HepG2 (cell line): ENCODE measurements around the gene PLCB2. TPM values are rescaled to one million over a fixed set of nuclear protein-coding genes. Genes with fewer than 3 reads are reported as not detected.

Experiments
- ATF7 ChIP-seq, 2 experiments: fragments of 450-650 bp in 1 of 2; sonication (generic) in 1 of 2; formaldehyde crosslinking in 1 of 2; IDR thresholded peaks; 2 replicates each; pipeline versions ENCODE4 v1.4.0 to v1.6.1; 2016 to 2020; ENCODE audit warnings: antibody characterized with exemption in 1 of 2, mild to moderate bottlenecking in 1 of 2, missing genetic modification reagents in 1 of 2
- CHCHD3 ChIP-seq: sonication (generic); formaldehyde crosslinking; IDR thresholded peaks from 2 replicates; pipeline ENCODE4 v1.8.0; 2022; ENCODE audit warnings: mild to moderate bottlenecking, missing genetic modification reagents, moderate library complexity
- FOXK2 ChIP-seq: fragments of 450-650 bp; IDR thresholded peaks from 2 replicates; pipeline ENCODE4 v1.6.1; 2016
- HNRNPLL ChIP-seq: fragments of 200-400 bp; formaldehyde crosslinking; IDR thresholded peaks from 2 replicates; pipeline ENCODE4 v1.6.1; 2017; ENCODE audit warnings: mild to moderate bottlenecking, low read depth, low read length; ENCODE audit not compliant: poor library complexity, severe bottlenecking
- HOXA3 ChIP-seq: sonication (generic); formaldehyde crosslinking; IDR thresholded peaks from 2 replicates; pipeline ENCODE4 v1.5.0; 2020; ENCODE audit warnings: missing genetic modification reagents
- KLF16 ChIP-seq, 2 experiments: sonication (generic) in 1 of 2; formaldehyde crosslinking in 1 of 2; IDR thresholded peaks; 2 replicates each; pipeline versions ENCODE4 v1.6.1 to v1.8.0; 2016 to 2023; ENCODE audit warnings: missing genetic modification reagents in 2 of 2, missing compliant biosample characterization in 1 of 2
- MIER2 ChIP-seq: IDR thresholded peaks from 2 replicates; pipeline ENCODE4 v1.6.1; 2016; ENCODE audit warnings: missing biosample characterization, missing genetic modification reagents
- MYC ChIP-seq: sonication (generic); formaldehyde crosslinking; IDR thresholded peaks from 2 replicates; pipeline ENCODE4 v1.9.0; 2021; ENCODE audit warnings: missing genetic modification reagents, borderline replicate concordance
- PHF21A ChIP-seq: sonication (generic); formaldehyde crosslinking; IDR thresholded peaks from 2 replicates; pipeline ENCODE4 v1.5.0; 2020; ENCODE audit warnings: mild to moderate bottlenecking, missing genetic modification reagents
- POLR2AphosphoS5 ChIP-seq: IDR thresholded peaks from 2 replicates; pipeline ENCODE4 v1.6.1; 2012; ENCODE audit warnings: low read depth, low read length
- PTBP1 ChIP-seq: fragments of 200-400 bp; formaldehyde crosslinking; IDR thresholded peaks from 2 replicates; pipeline ENCODE4 v1.6.1; 2018; ENCODE audit warnings: low read length, low read depth; ENCODE audit not compliant: poor library complexity, severe bottlenecking
- SP4 ChIP-seq: sonication (generic); formaldehyde crosslinking; IDR thresholded peaks from 2 replicates; pipeline ENCODE4 v1.8.1; 2023; ENCODE audit warnings: mild to moderate bottlenecking, missing genetic modification reagents
- SP5 ChIP-seq: IDR thresholded peaks from 2 replicates; pipeline ENCODE4 v1.6.1; 2016; ENCODE audit warnings: low read depth, borderline replicate concordance
- ZBED4 ChIP-seq: sonication (generic); formaldehyde crosslinking; IDR thresholded peaks from 2 replicates; pipeline ENCODE4 v1.4.0; 2020; ENCODE audit warnings: missing genetic modification reagents, borderline replicate concordance
- ZNF33A ChIP-seq: sonication (generic); formaldehyde crosslinking; IDR thresholded peaks from 2 replicates; pipeline ENCODE4 v1.5.1; 2020; ENCODE audit warnings: missing genetic modification reagents, mild to moderate bottlenecking, moderate library complexity, borderline replicate concordance
- ZNF614 ChIP-seq: IDR thresholded peaks from 2 replicates; pipeline ENCODE4 v1.6.1; 2018; ENCODE audit warnings: missing biosample characterization, missing genetic modification reagents, inconsistent platforms, borderline replicate concordance
- ZNF629 ChIP-seq: sonication (generic); formaldehyde crosslinking; conservative IDR thresholded peaks from 2 replicates; pipeline ENCODE4 v1.5.0; 2020; ENCODE audit warnings: missing genetic modification reagents
- ZNF800 ChIP-seq: sonication (generic); formaldehyde crosslinking; IDR thresholded peaks from 2 replicates; pipeline ENCODE4 v1.4.0; 2020; ENCODE audit warnings: missing genetic modification reagents
- polyA plus RNA-seq, 8 experiments: library from polyadenylated mRNA; depleted of rRNA in 3 of 8; stranded (reverse) in 7 of 8; unstranded in 1 of 8; fragments of >200 nt; fragmentation: Illumina TruSeq in 4 of 8; extraction: Trizol in 4 of 8; gene quantifications; 2 replicates each; pipeline versions ENCODE4 v1.2.1 to v1.2.3, GENCODE V29; 2011 to 2016; ENCODE audit warnings: low read depth in 4 of 8, missing spikeins in 1 of 8, mixed read lengths in 1 of 8; ENCODE audit not compliant: insufficient read depth in 1 of 8
- total RNA-seq, 5 experiments: library from RNA; depleted of rRNA; stranded (reverse); fragments of >200 nt; fragmentation: Illumina TruSeq; extraction: Trizol; gene quantifications; 2 replicates each; pipeline ENCODE4 v1.2.3, GENCODE V29; 2016; ENCODE audit warnings: low read depth in 1 of 5
- TF ChIP-seq, protein P1 (sequence below): sonication (generic); formaldehyde crosslinking; IDR thresholded peaks from 2 replicates; pipeline ENCODE4 v1.8.1; 2023; ENCODE audit warnings: mild to moderate bottlenecking, inconsistent platforms, moderate library complexity, missing genetic modification reagents, borderline replicate concordance
- TF ChIP-seq, protein P2 (sequence below): sonication (generic); formaldehyde crosslinking; IDR thresholded peaks from 2 replicates; pipeline ENCODE4 v1.8.1; 2023; ENCODE audit warnings: missing genetic modification reagents, mild to moderate bottlenecking, borderline replicate concordance
- TF ChIP-seq, protein P3 (sequence below): sonication (generic); formaldehyde crosslinking; IDR thresholded peaks from 2 replicates; pipeline ENCODE4 v1.4.0; 2020; ENCODE audit warnings: mild to moderate bottlenecking, missing genetic modification reagents

PLCB2 gene
- total and polyA plus RNA-seq, 2 of the 13 experiments (the other 11 are each of a cell fraction or from before 2014, with no cell fraction given), result 0.11 TPM; not detected in 1

- TF ChIP-seq, protein P1, sequence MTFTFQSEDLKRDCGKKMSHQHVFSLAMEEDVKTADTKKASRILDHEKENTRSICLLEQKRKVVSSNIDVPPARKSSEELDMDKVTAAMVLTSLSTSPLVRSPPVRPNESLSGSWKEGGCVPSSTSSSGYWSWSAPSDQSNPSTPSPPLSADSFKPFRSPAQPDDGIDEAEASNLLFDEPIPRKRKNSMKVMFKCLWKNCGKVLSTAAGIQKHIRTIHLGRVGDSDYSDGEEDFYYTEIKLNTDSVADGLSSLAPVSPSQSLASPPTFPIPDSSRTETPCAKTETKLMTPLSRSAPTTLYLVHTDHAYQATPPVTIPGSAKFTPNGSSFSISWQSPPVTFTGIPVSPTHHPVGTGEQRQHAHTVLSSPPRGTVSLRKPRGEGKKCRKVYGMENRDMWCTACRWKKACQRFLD, result no peak
- TF ChIP-seq ZNF629 (CRISPR knock-in tag), result no peak
- TF ChIP-seq SP4 (CRISPR knock-in tag), result 0 out of 2 replicates have a peak, but pooled peaks have one; percentile 5
- no peak for TF ChIP-seq POLR2AphosphoS5
- no peak for TF ChIP-seq KLF16 (CRISPR knock-in tag; IDR thresholded peaks at IDR 0.05)
- TF ChIP-seq PHF21A, result no peak
- no peak for TF ChIP-seq ATF7 (IDR thresholded peaks at IDR 0.05)
- no peak for TF ChIP-seq ATF7 (CRISPR knock-in tag; IDR thresholded peaks at IDR 0.05)
- no peak for TF ChIP-seq ZNF614 (CRISPR knock-in tag)
- no peak for TF ChIP-seq ZBED4 (CRISPR knock-in tag)
- TF ChIP-seq, protein P2, sequence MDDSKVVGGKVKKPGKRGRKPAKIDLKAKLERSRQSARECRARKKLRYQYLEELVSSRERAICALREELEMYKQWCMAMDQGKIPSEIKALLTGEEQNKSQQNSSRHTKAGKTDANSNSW, result no peak
- no peak for TF ChIP-seq HOXA3 (CRISPR knock-in tag)
- TF ChIP-seq, protein P3, sequence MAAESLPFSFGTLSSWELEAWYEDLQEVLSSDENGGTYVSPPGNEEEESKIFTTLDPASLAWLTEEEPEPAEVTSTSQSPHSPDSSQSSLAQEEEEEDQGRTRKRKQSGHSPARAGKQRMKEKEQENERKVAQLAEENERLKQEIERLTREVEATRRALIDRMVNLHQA (CRISPR knock-in tag), result no peak
- TF ChIP-seq ZNF800 (CRISPR knock-in tag), result no peak
- TF ChIP-seq MIER2 (CRISPR knock-in tag), result no peak
- peak; percentile 53; the same call in 1 of the 2 replicates for TF ChIP-seq MYC
- TF ChIP-seq ZNF33A (CRISPR knock-in tag), result no peak
- no peak for TF ChIP-seq PTBP1
- peak; percentile 42; the same call in 1 of the 2 replicates for TF ChIP-seq CHCHD3 (CRISPR knock-in tag)
- TF ChIP-seq SP5, result no peak
- TF ChIP-seq HNRNPLL, result no peak
- TF ChIP-seq FOXK2, result no peak
Measured at GRCh38 chr15:40272485-40273056, 35.2 kb downstream of the PLCB2 start (continued).
